ENCODE measurements around the gene NR3C1.

Gene NR3C1

DNA sequence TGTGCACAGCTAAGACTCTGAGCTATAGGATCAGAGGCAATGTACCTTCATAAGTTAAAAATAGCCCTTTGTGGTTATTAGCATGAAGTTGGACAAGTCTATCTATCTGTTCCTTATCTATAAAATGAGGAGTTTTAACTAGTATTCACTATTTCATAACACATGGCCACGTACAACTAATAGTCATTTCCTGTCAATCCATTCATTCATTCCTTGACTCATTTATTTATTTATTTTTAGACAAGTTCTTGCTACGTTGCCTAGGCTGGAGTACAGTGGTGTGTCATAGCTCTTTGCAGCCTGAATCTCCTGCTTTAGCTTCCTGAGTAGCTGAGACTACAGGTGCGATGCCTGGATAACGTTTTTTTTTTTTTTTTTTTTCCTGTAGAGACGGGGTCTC lies 92.1 kb downstream of the NR3C1 start:
- DNase-seq (ENCODE audit: low read depth in 3 of 3), result no peak

GRCh38 chr5:143309661-143310431 lies 93.6 kb downstream of the NR3C1 start:
- DNase-seq (ENCODE audit: low read depth in 3 of 3), result no peak

DNA sequence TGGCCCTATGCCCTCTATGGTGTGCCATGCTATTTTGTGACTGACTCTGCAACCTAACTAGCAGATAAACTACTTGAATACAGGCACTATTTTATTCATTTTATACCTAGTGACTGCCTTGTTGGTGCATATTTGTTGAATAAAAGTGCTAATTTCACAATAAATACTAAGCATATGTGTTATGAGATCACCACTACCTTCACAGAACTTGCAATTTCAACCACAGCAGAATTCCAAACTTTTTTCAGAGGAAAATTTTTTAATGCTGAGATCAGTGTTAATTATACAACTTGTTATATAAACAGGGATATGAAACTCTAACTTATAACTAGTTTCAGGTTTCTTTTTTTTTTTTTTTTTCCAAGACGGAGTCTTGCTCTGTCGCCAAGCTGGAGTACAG lies 94.8 kb downstream of the NR3C1 start:
- no peak for DNase-seq (ENCODE audit: low read depth in 3 of 3)

- no peak for DNase-seq (ENCODE audit: low read depth in 3 of 3)
Measured at GRCh38 chr5:143306040-143306439, 97.4 kb downstream of the NR3C1 start.

DNA sequence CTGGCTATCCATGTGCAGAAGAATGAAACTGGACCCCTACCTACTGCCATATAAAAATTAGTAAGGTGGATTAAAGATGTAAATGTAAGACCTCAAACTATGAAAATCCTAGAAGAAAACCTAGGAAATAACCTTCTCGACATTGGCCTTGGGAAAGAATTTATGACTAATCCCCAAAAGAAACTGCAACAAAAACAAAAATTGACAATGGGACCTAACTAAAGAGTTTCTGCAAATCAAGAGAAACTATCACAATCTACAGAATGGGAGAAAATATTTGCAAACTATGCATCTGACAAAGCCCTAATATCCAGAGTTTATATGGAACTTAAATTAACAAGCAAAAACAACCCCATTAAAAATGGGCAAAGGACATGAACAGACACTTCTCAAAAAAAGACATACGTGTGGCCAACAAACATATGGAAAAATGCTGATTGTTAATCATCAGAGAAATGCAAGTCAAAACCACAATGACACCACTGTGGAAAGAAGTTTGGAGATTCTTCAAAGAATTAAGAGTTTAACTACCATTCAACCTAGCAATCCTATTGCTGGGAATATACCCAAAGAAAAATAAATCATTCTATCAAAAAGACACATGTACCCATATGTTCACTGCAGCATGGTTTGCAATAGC lies 98.5 kb downstream of the NR3C1 start:
- no peak for DNase-seq (ENCODE audit: low read depth in 3 of 3)

DNA sequence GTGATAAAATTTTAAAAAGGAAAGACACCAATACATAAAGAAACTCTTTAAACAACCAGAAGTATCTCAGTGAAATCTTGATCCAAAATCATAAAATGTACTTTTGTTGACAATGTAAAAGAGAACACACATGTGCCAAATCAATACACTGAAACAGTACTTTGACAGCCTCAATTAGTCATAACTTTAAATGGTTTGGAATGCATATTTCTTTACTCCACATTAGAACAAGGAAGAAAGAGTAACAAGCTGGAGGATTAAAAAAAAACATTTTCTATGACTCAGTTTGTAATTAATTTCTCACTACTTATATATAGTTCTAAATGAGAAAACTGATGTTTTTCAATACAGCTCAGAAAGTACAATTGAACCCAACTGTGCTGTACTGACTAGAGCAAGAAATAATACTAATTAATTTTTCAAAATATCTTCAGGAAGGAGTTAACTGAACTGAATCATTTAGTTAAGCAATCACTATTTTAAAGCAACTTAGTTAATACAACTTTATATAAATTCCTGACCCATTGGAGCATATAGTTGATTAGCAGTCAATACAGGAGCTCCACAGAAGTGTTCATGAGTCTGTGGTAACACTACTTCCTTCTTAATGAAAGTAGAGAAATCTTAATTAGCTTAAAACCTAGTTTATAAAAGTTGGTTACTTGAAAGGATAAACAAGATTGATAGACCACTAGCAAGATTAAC lies 101.0 kb downstream of the NR3C1 start:
- no peak for DNase-seq (ENCODE audit: low read depth in 3 of 3)

- no peak for DNase-seq (ENCODE audit: low read depth in 3 of 3)
Measured at GRCh38 chr5:143297756-143298155, 105.7 kb downstream of the NR3C1 start.

- DNase-seq (ENCODE audit: low read depth in 3 of 3), result no peak
Measured at GRCh38 chr5:143290125-143290524, 113.4 kb downstream of the NR3C1 start.

DNA sequence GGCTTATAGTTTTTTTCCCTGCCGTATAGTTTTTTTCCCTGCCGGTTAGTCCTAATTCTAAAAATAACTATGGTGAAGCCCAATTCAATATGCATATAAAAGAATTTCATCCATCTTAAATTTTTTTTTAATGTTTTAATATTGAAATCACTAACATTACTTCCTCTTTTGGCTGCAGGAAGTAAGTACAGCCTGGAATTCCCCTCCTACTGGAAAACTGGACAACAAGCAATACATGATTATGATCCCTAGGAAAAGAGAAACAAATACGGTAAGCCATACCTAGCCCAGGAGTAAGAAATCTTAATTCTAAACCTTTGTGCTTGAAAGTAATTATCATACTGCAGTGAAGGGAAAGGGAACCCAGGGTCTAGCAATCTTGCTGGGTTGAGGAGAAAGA lies 119.0 kb downstream of the NR3C1 start:
- no peak for DNase-seq (ENCODE audit: low read depth in 3 of 3)

DNA sequence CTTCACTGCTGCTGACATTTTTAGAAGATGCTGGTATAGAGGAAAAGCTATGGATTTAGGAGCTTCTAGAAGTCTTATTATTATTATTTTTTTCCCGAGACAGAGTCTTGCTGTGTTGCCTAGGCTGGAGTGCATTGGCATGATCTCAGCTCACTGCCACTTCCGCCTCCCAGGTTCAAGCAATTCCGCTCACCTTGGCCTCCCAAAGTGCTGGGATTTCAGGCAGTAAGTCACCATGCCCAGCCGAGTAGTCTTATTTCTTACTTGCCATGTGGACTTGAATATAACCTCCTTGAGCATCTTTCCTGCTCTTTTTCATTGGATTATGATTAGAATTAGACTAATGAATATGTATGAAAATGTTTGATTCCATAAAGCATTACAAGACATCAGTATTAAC lies 119.5 kb downstream of the NR3C1 start:
- DNase-seq (ENCODE audit: low read depth in 3 of 3), result no peak

- DNase-seq (ENCODE audit: low read depth in 3 of 3), result no peak
Measured at GRCh38 chr5:143281226-143281625, 122.3 kb downstream of the NR3C1 start.

DNA sequence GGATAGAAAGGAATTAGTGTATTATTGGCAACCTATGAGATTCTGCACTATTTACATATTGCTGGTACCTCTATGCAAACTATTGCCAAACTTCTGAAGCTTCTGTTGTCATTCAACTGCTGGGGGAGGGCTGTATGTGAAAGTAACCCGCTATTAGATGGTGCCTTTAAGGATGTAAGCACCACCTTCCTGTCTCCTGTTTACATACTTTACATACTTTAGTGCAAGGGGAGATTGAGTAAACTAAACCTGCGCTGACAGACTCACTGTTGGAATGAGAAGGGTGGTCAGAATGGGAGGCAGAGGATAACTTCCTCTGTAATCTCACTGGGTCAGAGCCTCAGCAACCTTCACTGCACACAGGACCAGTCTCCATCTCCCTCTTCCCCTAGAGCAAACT lies 123.8 kb downstream of the NR3C1 start:
- no peak for DNase-seq (ENCODE audit: low read depth in 3 of 3)

DNA sequence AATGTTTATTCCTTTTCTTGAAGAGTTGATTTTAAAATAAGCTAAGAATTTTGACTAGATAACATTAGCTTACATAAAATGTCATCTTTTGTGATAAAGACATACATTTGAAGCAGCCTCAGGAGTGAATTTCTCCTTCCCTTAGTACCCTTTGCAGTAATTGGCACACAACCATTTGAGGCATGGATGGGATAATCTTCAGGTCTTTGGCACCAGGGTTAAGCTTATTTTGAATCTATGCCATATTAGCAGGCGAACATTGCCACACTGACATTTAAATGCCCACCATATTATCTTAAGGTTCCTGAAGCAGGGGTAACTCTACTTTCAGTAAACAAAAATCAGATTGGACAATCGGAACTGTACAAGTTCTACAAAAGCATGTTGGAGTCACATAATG lies 126.0 kb downstream of the NR3C1 start:
- DNase-seq (ENCODE audit: low read depth in 3 of 3), result no peak

DNA sequence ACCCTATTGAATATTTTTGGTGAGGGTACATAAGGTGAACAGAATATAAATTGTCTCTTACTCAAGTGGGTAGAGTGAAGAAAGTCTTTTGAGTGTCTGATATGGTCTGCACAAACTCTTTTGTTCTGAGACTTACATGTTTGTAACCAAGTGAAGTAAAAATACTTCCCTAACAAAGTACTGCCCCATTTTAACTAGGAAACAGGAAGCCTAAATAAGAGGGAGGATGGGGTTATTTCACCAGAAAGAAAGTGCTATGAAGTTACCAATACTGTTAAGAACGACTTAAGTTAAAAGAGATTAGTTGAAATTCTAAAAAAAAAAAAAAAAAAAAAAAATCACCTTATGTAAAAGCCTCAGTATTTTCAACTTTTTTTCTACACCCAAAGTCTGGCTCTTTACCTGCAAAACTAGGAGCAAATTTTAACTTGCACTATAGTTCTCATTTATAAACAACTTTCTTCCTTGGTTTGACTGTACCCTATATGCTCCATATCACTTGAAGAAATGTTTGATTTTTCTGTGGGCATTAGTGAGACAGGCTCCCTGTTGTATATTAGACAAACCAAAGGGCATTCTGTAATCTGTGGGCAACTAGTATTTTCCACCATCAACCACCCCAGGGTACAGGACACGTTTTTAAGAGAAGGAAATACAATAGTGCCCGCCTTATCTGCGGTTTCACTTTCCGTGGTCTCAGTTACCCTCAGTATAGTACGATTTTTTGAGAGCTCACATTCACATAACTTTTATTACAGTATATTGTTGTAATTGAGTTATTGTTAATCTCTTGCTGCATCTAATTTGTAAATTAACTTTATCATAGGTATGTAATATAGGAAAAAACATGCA lies 127.7 kb downstream of the NR3C1 start:
- DNase-seq (ENCODE audit: low read depth in 3 of 3), result no peak

- no peak for DNase-seq (ENCODE audit: low read depth in 3 of 3)
Measured at GRCh38 chr5:143274952-143275351, 128.5 kb downstream of the NR3C1 start.

GRCh38 chr5:143271431-143271830 lies 132.1 kb downstream of the NR3C1 start:
- no peak for DNase-seq (ENCODE audit: low read depth in 3 of 3)

DNA sequence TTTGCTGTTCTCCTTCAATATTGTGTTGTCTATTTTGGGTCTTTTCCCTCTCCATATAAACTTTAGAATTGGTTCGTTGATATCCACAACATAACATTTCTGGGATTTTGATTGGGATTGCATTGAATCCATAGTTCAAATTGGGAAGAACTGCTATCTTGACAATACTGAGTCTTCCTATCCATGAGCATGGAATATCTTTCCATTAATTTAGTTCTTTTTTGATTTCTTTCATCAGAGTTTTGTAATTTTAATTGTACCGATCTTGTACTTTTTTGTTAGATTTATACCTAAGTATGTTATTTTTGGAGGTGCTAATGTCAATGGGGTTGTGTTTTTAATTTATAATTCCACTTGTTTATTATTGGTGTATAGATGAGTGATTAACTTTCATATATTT lies 135.1 kb downstream of the NR3C1 start:
- no peak for DNase-seq (ENCODE audit: low read depth in 3 of 3)

- DNase-seq (ENCODE audit: low read depth in 3 of 3), result no peak
Measured at GRCh38 chr5:143267186-143267585, 136.3 kb downstream of the NR3C1 start.

DNA sequence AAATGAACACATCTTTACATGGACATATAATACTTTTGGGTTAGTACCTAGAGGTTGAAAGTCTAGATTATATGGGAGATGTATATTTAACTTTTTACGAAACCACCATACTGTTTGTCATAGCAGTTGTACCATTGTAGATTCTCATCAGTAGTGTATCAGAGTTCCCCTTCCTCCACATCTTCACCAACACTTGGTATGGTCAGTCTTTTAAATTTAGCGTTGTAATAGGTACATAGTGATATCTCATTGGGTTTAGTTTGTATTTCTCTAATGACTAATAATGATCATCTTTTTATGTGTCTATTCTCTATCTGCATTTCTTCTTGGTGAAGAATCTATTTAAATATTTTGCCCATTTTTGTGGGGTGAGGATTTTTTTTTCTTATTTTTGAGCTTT lies 137.5 kb downstream of the NR3C1 start:
- DNase-seq (ENCODE audit: low read depth in 3 of 3), result no peak

DNA sequence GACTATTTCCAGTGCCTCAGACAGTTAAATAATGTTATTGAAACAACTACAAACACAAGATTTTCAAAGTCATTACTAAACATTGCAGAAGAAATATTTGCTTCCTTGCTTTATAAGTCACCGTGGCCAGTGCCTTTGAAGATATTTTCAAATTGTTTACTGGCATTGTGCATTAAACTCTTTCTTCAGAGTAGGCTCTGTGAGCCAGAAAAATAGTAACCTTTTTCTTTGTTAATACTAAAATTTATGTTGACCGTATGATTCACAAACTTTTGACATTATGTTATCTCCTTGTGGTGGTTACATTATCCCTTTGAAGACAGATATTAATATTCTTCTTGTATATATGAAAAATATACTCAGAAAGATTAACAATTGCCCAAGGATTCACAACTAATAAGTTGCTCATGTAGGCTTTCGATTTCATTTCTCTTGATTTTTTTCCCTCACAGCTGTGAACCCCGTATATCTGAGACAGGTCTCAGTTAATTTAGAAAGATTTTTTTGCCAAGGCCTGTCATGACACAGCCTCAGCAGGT lies 140.1 kb downstream of the NR3C1 start:
- no peak for DNase-seq (ENCODE audit: low read depth in 3 of 3)

DNA sequence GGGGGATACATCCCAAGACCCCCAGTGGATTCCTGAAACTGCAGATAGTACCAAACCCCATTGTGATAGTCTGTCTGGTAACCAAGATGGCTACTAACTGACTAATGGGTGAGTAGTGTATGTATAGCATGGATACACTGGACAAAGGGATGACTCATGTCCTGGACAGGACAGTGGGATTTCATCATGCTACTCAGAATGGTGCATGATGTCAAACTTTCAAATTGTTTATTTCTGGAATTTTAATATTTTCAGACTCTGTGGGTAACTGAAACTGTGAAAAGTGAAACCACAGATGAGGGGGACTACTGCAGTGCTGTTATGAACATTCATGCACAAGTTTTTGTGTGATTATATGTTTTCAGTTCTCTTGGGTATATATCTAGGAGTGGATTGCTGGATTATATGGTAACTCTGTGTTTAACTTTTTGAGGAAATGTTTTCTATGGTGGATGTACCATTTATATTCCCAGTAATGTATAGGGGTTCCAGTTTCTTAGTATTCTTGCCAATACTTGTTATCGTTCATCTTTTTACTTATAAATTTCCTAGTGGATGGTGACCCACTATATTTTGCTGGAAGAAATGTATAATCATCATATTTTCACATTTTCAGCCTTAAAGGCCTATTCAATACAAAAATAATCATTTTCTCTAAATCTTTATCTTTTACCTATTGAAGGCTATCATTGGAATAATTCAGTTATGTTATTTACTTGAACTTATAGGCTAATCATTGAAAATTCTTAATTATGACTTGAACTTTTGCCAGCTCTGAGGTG lies 140.9 kb downstream of the NR3C1 start:
- no peak for DNase-seq (ENCODE audit: low read depth in 3 of 3)
